Adrenal gland (tissue), 5 donors: ENCODE measurements around the gene AGAP1.

Experiments
- POLR2A ChIP-seq, 2 donors: fragments of 450-650 bp; IDR thresholded peaks; one replicate each; pipeline ENCODE4 v1.6.1; 2017; ENCODE audit warnings: antibody characterized with exemption in 2 of 2, mild to moderate bottlenecking in 2 of 2, moderate library complexity in 1 of 2
- TF ChIP-seq, protein P1 (sequence below), 6 experiments: fragments of 450-650 bp in 4 of 6; fragments of 200-600 bp in 2 of 6; sonication (generic) in 1 of 6; IDR thresholded peaks; 1 replicate in 5 of 6; 2 replicates in 1 of 6; pipeline versions ENCODE4 v1.5.1 to v1.8.0; 2016 to 2021; ENCODE audit warnings: antibody characterized with exemption in 6 of 6, mild to moderate bottlenecking in 2 of 6, moderate library complexity in 1 of 6
- donor health status: DM: no; HTN: no; CAD: no.

DNA sequence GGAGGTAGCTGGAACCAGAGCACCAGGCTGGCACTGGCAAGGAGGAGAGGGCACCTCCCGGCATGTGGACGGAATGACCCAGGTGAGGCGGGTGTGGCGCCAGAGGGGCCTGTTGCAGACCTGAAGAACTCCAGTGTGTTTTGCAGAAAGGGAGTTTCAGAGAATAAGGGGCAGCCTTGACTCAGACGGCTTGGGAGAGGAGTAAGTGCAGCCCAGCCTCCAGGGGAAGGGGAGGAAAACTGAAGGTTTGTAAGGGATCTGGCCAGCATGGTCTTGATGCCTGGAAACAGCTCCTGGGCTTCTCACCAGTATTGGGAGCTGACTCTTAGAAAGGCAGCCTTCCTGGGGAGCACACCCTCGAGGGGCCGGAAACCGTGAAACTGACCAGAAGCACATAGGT, 101.1 kb downstream of the AGAP1 start:
- TF ChIP-seq, protein P1, sequence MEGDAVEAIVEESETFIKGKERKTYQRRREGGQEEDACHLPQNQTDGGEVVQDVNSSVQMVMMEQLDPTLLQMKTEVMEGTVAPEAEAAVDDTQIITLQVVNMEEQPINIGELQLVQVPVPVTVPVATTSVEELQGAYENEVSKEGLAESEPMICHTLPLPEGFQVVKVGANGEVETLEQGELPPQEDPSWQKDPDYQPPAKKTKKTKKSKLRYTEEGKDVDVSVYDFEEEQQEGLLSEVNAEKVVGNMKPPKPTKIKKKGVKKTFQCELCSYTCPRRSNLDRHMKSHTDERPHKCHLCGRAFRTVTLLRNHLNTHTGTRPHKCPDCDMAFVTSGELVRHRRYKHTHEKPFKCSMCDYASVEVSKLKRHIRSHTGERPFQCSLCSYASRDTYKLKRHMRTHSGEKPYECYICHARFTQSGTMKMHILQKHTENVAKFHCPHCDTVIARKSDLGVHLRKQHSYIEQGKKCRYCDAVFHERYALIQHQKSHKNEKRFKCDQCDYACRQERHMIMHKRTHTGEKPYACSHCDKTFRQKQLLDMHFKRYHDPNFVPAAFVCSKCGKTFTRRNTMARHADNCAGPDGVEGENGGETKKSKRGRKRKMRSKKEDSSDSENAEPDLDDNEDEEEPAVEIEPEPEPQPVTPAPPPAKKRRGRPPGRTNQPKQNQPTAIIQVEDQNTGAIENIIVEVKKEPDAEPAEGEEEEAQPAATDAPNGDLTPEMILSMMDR (IDR thresholded peaks at IDR 0.05): no peak
- TF ChIP-seq POLR2A (IDR thresholded peaks at IDR 0.05): no peak
